Liver (tissue), 9 donors: ENCODE results near the gene CHRNA7. TPM values are rescaled to one million over a fixed set of nuclear protein-coding genes. Genes with fewer than 3 reads are reported as not detected.

Experiments
- DNase-seq: peaks from one replicate; pipeline ENCODE4 v3.0.0-alpha.2; 2017; ENCODE audit warnings: low spot score
- H3K27ac ChIP-seq, 2 donors: one replicate each; pipeline ENCODE4 v1.7.0; 2013; ENCODE audit warnings: inconsistent platforms in 2 of 2, low read length in 2 of 2, control low read depth in 1 of 2, low read depth in 1 of 2, mild to moderate bottlenecking in 1 of 2
- H3K27me3 ChIP-seq, 4 donors: one replicate each; pipeline versions ENCODE4 v1.6.1 to v1.7.0; 2013; ENCODE audit warnings: low read length in 3 of 4, inconsistent platforms in 1 of 4, mild to moderate bottlenecking in 1 of 4, moderate library complexity in 1 of 4; ENCODE audit not compliant: control insufficient read depth in 4 of 4, insufficient read depth in 4 of 4
- H3K36me3 ChIP-seq, 4 donors: one replicate each; pipeline versions ENCODE4 v1.6.1 to v1.7.0; 2013; ENCODE audit warnings: low read length in 3 of 4, mild to moderate bottlenecking in 3 of 4, low read depth in 1 of 4, moderate library complexity in 1 of 4; ENCODE audit not compliant: control insufficient read depth in 4 of 4, insufficient read depth in 3 of 4
- H3K4me1 ChIP-seq, 4 donors: one replicate each; pipeline versions ENCODE4 v1.6.1 to v1.7.0; 2013; ENCODE audit warnings: low read length in 3 of 4, mild to moderate bottlenecking in 3 of 4, moderate library complexity in 1 of 4; ENCODE audit not compliant: control insufficient read depth in 4 of 4, insufficient read depth in 4 of 4
- H3K4me3 ChIP-seq, 3 donors: one replicate each; pipeline versions ENCODE4 v1.6.1 to v1.7.0; 2013; ENCODE audit warnings: low read length in 3 of 3, control low read depth in 1 of 3, low read depth in 1 of 3, mild to moderate bottlenecking in 1 of 3
- H3K9ac ChIP-seq, 2 donors: one replicate each; pipeline ENCODE4 v1.7.0; 2013; ENCODE audit warnings: low read length in 2 of 2, mild to moderate bottlenecking in 2 of 2, moderate library complexity in 2 of 2, control low read depth in 1 of 2, low read depth in 1 of 2
- H3K9me3 ChIP-seq, 4 donors: one replicate each; pipeline versions ENCODE4 v1.6.1 to v1.7.0; 2013; ENCODE audit warnings: low read length in 3 of 4; ENCODE audit not compliant: control insufficient read depth in 4 of 4
- HNF4A ChIP-seq, 2 donors: conservative IDR thresholded peaks; 2 replicates each; pipeline ENCODE4 v1.6.1; 2016; ENCODE audit warnings: antibody characterized with exemption in 2 of 2, mild to moderate bottlenecking in 2 of 2
- JUND ChIP-seq, 2 donors: IDR thresholded peaks; 2 replicates each; pipeline ENCODE4 v1.6.1; 2016; ENCODE audit warnings: antibody characterized with exemption in 2 of 2
- NR2F2 ChIP-seq: IDR thresholded peaks from 2 replicates; pipeline ENCODE4 v1.6.1; 2016; ENCODE audit warnings: antibody characterized with exemption
- TAF1 ChIP-seq: conservative IDR thresholded peaks from 2 replicates; pipeline ENCODE4 v1.6.1; 2016; ENCODE audit warnings: antibody characterized with exemption, mild to moderate bottlenecking
- WGBS: extraction: QIAGEN DNeasy Blood & Tissue Kit; methylation state at CpG from one replicate; pipeline ENCODE4 v1.1.7; 2013; 5-methylcytosine and 5-hydroxymethylcytosine counted together
- polyA plus RNA-seq, 2 donors: library from polyadenylated mRNA; stranded (reverse) in 1 of 2; unstranded in 1 of 2; fragments of 200-250 nt in 1 of 2; fragments of >200 nt in 1 of 2; fragmentation: Nextera tagmentation in 1 of 2; extraction: Ambion mirVana in 1 of 2; gene quantifications; one replicate each; pipeline versions ENCODE4 v1.2.1 to v1.2.3, GENCODE V29; 2013 to 2015
- total RNA-seq, 2 donors: library from RNA; depleted of rRNA; stranded (reverse); fragments of >200 nt; gene quantifications; one replicate each; pipeline ENCODE4 v1.2.3, GENCODE V29; 2014
- TF ChIP-seq, protein P1 (sequence below): IDR thresholded peaks from 2 replicates; pipeline ENCODE4 v1.6.1; 2016; ENCODE audit warnings: antibody characterized with exemption, mild to moderate bottlenecking
- TF ChIP-seq, protein P2 (sequence below): IDR thresholded peaks from 2 replicates; pipeline ENCODE4 v1.6.1; 2016; ENCODE audit warnings: antibody characterized with exemption
- donor health status: healthy.
- donor health status: healthy.
- donor health status: healthy.
- donor health status: healthy.
- donor health status: healthy.

Gene CHRNA7
- total and polyA plus RNA-seq, 4 donors: 0.06 to 0.21 (median 0.08) TPM; not detected in 1

DNA sequence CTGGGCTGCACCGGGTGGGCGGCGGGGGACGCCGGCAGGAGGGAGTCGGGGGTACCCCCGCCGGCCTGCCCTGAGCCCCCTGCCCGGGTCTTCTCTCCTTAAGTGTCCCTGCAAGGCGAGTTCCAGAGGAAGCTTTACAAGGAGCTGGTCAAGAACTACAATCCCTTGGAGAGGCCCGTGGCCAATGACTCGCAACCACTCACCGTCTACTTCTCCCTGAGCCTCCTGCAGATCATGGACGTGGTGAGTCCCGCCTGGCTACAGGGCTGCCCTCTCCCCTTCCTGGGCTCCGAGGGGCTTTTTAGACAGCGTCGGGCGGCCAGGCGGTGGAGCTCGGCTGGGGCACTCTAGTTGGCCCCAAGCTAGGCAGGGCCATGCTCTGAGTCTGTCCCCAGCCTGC lies 480 bp downstream of the CHRNA7 start:
- no peaks in the 10 kb centered on the region for H3K36me3 ChIP-seq
- no peak for DNase-seq
- no peak overlapping the region for H3K27ac ChIP-seq
- H3K4me3 ChIP-seq: peak overlapping the region in 1 of 3 donors; percentile 56
- peaks cover 5 to 13% (median 6%) of the 10 kb centered on the region in 4 donors for H3K4me1 ChIP-seq
- H3K9me3 ChIP-seq: no peaks in the 10 kb centered on the region
- no peak overlapping the region for H3K9ac ChIP-seq
- H3K27me3 ChIP-seq: peaks cover 2 to 23% (median 9%) of the 10 kb centered on the region in 4 donors
- TF ChIP-seq HNF4A (conservative IDR thresholded peaks at IDR 0.05) (no peak), JUND (IDR thresholded peaks at IDR 0.05) (no peak)
- 5% methylated on average over 21 of the region's 21 CpGs for WGBS

DNA sequence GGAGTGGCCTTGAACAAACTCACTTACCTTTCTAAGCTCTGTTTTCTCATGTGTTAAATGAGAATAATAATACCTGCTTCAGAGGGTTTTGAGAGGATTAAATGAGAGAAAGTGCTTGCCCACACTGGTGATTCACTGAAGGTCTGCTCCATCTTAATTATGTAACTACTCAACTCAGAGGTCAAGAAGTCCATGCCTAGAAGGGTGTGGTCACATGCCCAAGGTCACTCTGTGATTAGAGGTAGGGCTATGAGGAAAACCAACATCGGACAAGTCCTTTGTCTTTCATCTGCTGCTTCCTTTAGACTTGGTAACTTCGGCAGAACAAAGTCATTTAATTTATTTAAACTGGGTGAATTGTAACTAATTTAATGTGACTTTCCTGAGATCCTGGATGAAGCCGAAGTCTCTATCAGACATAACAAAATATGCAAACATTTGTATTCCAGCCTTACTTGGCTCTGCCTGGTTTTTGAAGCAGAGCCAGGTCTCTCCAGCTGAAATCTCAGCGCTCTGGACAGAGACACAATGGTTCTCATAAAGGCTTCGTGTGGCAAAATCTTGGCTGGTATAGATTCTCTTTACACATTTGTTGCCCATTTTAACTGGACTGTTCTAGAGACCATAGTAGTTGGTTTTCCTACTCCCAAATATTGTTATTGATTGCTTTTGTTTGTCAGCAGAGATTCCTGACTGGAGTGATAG lies 3.0 kb downstream of the CHRNA7 start:
- H3K4me3 ChIP-seq: no peak overlapping the region
- H3K9ac ChIP-seq: no peak overlapping the region
- 65% methylated on average over 5 of the region's 5 CpGs for WGBS
- no peak overlapping the region for H3K27ac ChIP-seq
- TF ChIP-seq TAF1 (no peak), NR2F2 (no peak), HNF4A (conservative IDR thresholded peaks at IDR 0.05) (no peak)
- peaks cover 2 to 21% (median 8%) of the 10 kb centered on the region in 4 donors for H3K27me3 ChIP-seq
- no peaks in the 10 kb centered on the region for H3K9me3 ChIP-seq
- no peak for DNase-seq
- no peaks in the 10 kb centered on the region for H3K36me3 ChIP-seq
- H3K4me1 ChIP-seq: peaks cover 5 to 13% (median 6%) of the 10 kb centered on the region in 4 donors

DNA sequence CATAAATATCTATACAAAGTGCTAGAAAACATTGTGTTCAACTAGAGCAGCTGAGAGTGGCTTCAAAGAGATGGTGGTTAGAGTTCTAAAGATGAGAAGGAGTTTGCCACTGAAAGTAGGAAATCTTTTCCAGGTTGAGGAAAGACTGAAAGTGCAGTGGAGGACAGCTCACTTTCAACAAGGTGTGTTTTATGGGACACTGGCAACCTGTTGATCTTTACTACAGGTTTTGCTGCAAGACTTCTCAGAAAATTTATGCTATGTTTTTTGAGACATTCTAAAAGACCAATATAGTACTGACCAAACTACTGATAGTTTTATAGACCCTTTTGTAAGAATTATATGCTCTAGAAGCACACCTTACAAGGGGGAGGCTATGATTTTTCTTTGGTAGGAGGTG lies 3.8 kb downstream of the CHRNA7 start:
- H3K27ac ChIP-seq: no peak overlapping the region
- no peak for DNase-seq
- H3K27me3 ChIP-seq: peaks cover 2 to 16% (median 8%) of the 10 kb centered on the region in 4 donors
- no peaks in the 10 kb centered on the region for H3K36me3 ChIP-seq
- no peak overlapping the region for H3K4me3 ChIP-seq
- TF ChIP-seq, protein P1, sequence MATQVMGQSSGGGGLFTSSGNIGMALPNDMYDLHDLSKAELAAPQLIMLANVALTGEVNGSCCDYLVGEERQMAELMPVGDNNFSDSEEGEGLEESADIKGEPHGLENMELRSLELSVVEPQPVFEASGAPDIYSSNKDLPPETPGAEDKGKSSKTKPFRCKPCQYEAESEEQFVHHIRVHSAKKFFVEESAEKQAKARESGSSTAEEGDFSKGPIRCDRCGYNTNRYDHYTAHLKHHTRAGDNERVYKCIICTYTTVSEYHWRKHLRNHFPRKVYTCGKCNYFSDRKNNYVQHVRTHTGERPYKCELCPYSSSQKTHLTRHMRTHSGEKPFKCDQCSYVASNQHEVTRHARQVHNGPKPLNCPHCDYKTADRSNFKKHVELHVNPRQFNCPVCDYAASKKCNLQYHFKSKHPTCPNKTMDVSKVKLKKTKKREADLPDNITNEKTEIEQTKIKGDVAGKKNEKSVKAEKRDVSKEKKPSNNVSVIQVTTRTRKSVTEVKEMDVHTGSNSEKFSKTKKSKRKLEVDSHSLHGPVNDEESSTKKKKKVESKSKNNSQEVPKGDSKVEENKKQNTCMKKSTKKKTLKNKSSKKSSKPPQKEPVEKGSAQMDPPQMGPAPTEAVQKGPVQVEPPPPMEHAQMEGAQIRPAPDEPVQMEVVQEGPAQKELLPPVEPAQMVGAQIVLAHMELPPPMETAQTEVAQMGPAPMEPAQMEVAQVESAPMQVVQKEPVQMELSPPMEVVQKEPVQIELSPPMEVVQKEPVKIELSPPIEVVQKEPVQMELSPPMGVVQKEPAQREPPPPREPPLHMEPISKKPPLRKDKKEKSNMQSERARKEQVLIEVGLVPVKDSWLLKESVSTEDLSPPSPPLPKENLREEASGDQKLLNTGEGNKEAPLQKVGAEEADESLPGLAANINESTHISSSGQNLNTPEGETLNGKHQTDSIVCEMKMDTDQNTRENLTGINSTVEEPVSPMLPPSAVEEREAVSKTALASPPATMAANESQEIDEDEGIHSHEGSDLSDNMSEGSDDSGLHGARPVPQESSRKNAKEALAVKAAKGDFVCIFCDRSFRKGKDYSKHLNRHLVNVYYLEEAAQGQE: no peak
- TF ChIP-seq, protein P2, sequence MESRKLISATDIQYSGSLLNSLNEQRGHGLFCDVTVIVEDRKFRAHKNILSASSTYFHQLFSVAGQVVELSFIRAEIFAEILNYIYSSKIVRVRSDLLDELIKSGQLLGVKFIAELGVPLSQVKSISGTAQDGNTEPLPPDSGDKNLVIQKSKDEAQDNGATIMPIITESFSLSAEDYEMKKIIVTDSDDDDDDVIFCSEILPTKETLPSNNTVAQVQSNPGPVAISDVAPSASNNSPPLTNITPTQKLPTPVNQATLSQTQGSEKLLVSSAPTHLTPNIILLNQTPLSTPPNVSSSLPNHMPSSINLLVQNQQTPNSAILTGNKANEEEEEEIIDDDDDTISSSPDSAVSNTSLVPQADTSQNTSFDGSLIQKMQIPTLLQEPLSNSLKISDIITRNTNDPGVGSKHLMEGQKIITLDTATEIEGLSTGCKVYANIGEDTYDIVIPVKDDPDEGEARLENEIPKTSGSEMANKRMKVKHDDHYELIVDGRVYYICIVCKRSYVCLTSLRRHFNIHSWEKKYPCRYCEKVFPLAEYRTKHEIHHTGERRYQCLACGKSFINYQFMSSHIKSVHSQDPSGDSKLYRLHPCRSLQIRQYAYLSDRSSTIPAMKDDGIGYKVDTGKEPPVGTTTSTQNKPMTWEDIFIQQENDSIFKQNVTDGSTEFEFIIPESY: no peak
- H3K9ac ChIP-seq: no peak overlapping the region
- peaks cover 5 to 13% (median 6%) of the 10 kb centered on the region in 4 donors for H3K4me1 ChIP-seq
- H3K9me3 ChIP-seq: no peaks in the 10 kb centered on the region
